Measurements from ENCODE around the gene MRPL42. TPM values are rescaled to one million over a fixed set of nuclear protein-coding genes. Genes with fewer than 3 reads are reported as not detected.

Gene MRPL42
- polyA plus RNA-seq, 1 donor (not counting 4 experiments of a cell fraction or from before 2014, with no cell fraction given): 110 TPM

GRCh38 chr12:93451423-93452158 is 15.7 kb upstream of the MRPL42 start:
- dilution Hi-C loops (cut with MboI; ENCODE audit: extremely low pct_ligation_motif_present, low sequenced_read_pairs): no loop called here
- Histone ChIP-seq H3K9ac (ENCODE audit: control insufficient read depth, extremely low read depth, insufficient read depth, low read length) (no peak overlapping the region), H3K79me2 (ENCODE audit: control insufficient read depth, insufficient read depth, low read length) (no peaks in the 10 kb centered on the region), H3K4me2 (ENCODE audit: control insufficient read depth, extremely low read depth, insufficient read depth, low read depth, low read length) (no peak overlapping the region), H3K27me3 (ENCODE audit: control insufficient read depth, extremely low read depth, insufficient read depth, low read length) (no peaks in the 10 kb centered on the region), H3K36me3 (ENCODE audit: control insufficient read depth in 2 of 2, extremely low read depth in 1 of 2, insufficient read depth in 2 of 2, low read length in 2 of 2) (no peaks in the 10 kb centered on the region), H3K4me3 (ENCODE audit: control insufficient read depth in 2 of 3, extremely low read depth in 1 of 3, insufficient read depth in 2 of 3, low read depth in 1 of 3, low read length in 3 of 3) (no peak overlapping the region), H3K27ac (ENCODE audit: control insufficient read depth, insufficient read depth, low read length) (no peak overlapping the region), H3K9me3 (ENCODE audit: control insufficient read depth, low read depth, low read length) (no peaks in the 10 kb centered on the region), H4K20me1 (ENCODE audit: control insufficient read depth, extremely low read depth, insufficient read depth, low read length) (no peaks in the 10 kb centered on the region), H3K4me1 (ENCODE audit: control insufficient read depth, extremely low read depth, insufficient read depth, low read length) (peaks cover 4% of the 10 kb centered on the region), H2AFZ (ENCODE audit: control insufficient read depth, low read length) (peak overlapping the region; percentile 29), H3K9me1 (ENCODE audit: control insufficient read depth, extremely low read depth, insufficient read depth, low read length) (no peaks in the 10 kb centered on the region)
- no peak for FAIRE-seq
- DNase-seq (ENCODE audit: low read depth, low spot score): no peak
- no peak for TF ChIP-seq CTCF (optimal IDR thresholded peaks at IDR 0.05 in 1 of 3, IDR thresholded peaks at IDR 0.05 in 1 of 3, conservative IDR thresholded peaks at IDR 0.05 in 1 of 3; ENCODE audit: extremely low read depth in 1 of 3, insufficient read depth in 2 of 3, low read length in 3 of 3)
- no peak for TF ChIP-seq EZH2 (IDR thresholded peaks at IDR 0.05; ENCODE audit: low read length)

- Histone ChIP-seq H2AFZ (ENCODE audit: control insufficient read depth, low read length) (no peak overlapping the region), H3K9me3 (ENCODE audit: control insufficient read depth, low read depth, low read length) (no peaks in the 10 kb centered on the region), H4K20me1 (ENCODE audit: control insufficient read depth, extremely low read depth, insufficient read depth, low read length) (no peaks in the 10 kb centered on the region), H3K4me3 (ENCODE audit: control insufficient read depth in 2 of 3, extremely low read depth in 1 of 3, insufficient read depth in 2 of 3, low read depth in 1 of 3, low read length in 3 of 3) (no peak overlapping the region), H3K9ac (ENCODE audit: control insufficient read depth, extremely low read depth, insufficient read depth, low read length) (no peak overlapping the region), H3K36me3 (ENCODE audit: control insufficient read depth in 2 of 2, extremely low read depth in 1 of 2, insufficient read depth in 2 of 2, low read length in 2 of 2) (no peaks in the 10 kb centered on the region), H3K4me1 (ENCODE audit: control insufficient read depth, extremely low read depth, insufficient read depth, low read length) (peaks cover 4% of the 10 kb centered on the region), H3K27me3 (ENCODE audit: control insufficient read depth, extremely low read depth, insufficient read depth, low read length) (no peaks in the 10 kb centered on the region), H3K9me1 (ENCODE audit: control insufficient read depth, extremely low read depth, insufficient read depth, low read length) (no peaks in the 10 kb centered on the region), H3K27ac (ENCODE audit: control insufficient read depth, insufficient read depth, low read length) (no peak overlapping the region), H3K79me2 (ENCODE audit: control insufficient read depth, insufficient read depth, low read length) (no peaks in the 10 kb centered on the region), H3K4me2 (ENCODE audit: control insufficient read depth, extremely low read depth, insufficient read depth, low read depth, low read length) (no peak overlapping the region)
- TF ChIP-seq CTCF (optimal IDR thresholded peaks at IDR 0.05 in 1 of 3, IDR thresholded peaks at IDR 0.05 in 1 of 3, conservative IDR thresholded peaks at IDR 0.05 in 1 of 3; ENCODE audit: extremely low read depth in 1 of 3, insufficient read depth in 2 of 3, low read length in 3 of 3) (no peak), EZH2 (IDR thresholded peaks at IDR 0.05; ENCODE audit: low read length) (no peak)
- dilution Hi-C loops (cut with MboI; ENCODE audit: extremely low pct_ligation_motif_present, low sequenced_read_pairs): no loop called here
- DNase-seq (ENCODE audit: low read depth, low spot score) (no peak), FAIRE-seq (no peak)
Observed at GRCh38 chr12:93453633-93454032, 13.7 kb upstream of the MRPL42 start.

All from keratinocyte (primary cell).